ENCODE measurements around the gene LIPG. TPM values are rescaled to one million over a fixed set of nuclear protein-coding genes. Genes with fewer than 3 reads are reported as not detected.

LIPG gene
- total RNA-seq, 1 experiment from 2014 or later, result 92.0 TPM

DNA sequence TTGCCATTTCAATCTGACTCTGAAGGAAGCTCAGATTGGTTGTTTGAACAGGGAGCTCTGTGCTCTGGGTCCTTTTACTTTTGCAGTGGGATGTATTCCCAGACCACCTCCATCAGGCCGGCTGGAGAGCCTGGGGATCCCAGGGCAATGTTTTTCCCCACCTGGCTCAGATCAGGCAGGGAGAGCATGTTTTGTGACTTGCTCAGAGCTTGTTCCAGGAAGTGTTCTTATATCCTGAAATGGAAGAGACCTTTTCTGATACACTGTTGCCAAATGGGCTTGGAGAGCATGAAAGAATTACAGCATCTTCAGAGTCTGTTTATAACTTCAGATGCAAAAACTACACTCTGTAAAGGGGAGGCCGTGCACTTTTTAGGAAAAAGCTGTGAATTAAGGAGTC lies 56.0 kb downstream of the LIPG start:
- Histone ChIP-seq H3K4me3 (ENCODE audit: low read depth in 2 of 2, low read length in 2 of 2) (no peak overlapping the region), H3K36me3 (ENCODE audit: control insufficient read depth, insufficient read depth, low read length) (no peaks in the 10 kb centered on the region), H3K27me3 (ENCODE audit: control insufficient read depth, insufficient read depth, low read length) (no peaks in the 10 kb centered on the region), H3K27ac (ENCODE audit: low read length) (peak overlapping the region; percentile 17; the same call in 1 of the 2 replicates), H3K9me3 (ENCODE audit: control insufficient read depth, insufficient read depth, low read depth, low read length) (no peaks in the 10 kb centered on the region), H3K4me1 (ENCODE audit: control insufficient read depth, insufficient read depth, low read length) (peaks cover 6% of the 10 kb centered on the region)
- in situ Hi-C loops (cut with HindIII; ENCODE audit: low pct_unique_long_range_greater_than_20kb, low sequenced_read_pairs) (no loop called here), intact Hi-C loops (cut with micrococcal nuclease; ENCODE audit: unreplicated experiment) (no loop called here)
- DNase-seq (ENCODE audit: low read depth, low spot score) (no peak), ATAC-seq (no peak)
- POLR2A ChIA-PET, result no interaction called here
- no TSS peak for BruUV-seq (replicated peaks)
- TF ChIP-seq REST (IDR thresholded peaks at IDR 0.05; ENCODE audit: insufficient read depth in 1 of 2, low read depth in 2 of 2, low read length in 1 of 2) (no peak), TCF7L2 (IDR thresholded peaks at IDR 0.05; ENCODE audit: low read depth, low read length) (no peak), POLR2AphosphoS5 (IDR thresholded peaks at IDR 0.05; ENCODE audit: low read depth, low read length) (no peak), CTCF (IDR thresholded peaks at IDR 0.05) (no peak), SIN3A (IDR thresholded peaks at IDR 0.05; ENCODE audit: borderline replicate concordance, insufficient read depth, low read depth, low read length) (no peak)
- CTCF ChIA-PET, result no interaction called here

- DNase-seq (ENCODE audit: low read depth, low spot score) (no peak), ATAC-seq (no peak)
- intact Hi-C loops (cut with micrococcal nuclease; ENCODE audit: unreplicated experiment), result no loop called here
- Histone ChIP-seq H3K27ac (ENCODE audit: low read length) (no peak overlapping the region; the same call in 1 of the 2 replicates), H3K36me3 (ENCODE audit: control insufficient read depth, insufficient read depth, low read length) (no peaks in the 10 kb centered on the region), H3K4me1 (ENCODE audit: control insufficient read depth, insufficient read depth, low read length) (peaks cover 3% of the 10 kb centered on the region), H3K9me3 (ENCODE audit: control insufficient read depth, insufficient read depth, low read depth, low read length) (no peaks in the 10 kb centered on the region), H3K27me3 (ENCODE audit: control insufficient read depth, insufficient read depth, low read length) (no peaks in the 10 kb centered on the region), H3K4me3 (ENCODE audit: low read depth in 2 of 2, low read length in 2 of 2) (no peak overlapping the region)
- no TSS peak for BruUV-seq (replicated peaks)
- CTCF ChIA-PET, result interaction anchor here (0.8 kb wide), 1 partner anchor 21 kb away, joined by 12 read pairs; no protein-coding TSS in a partner anchor
- POLR2A ChIA-PET, result no interaction called here
- in situ Hi-C loops (cut with HindIII; ENCODE audit: low pct_unique_long_range_greater_than_20kb, low sequenced_read_pairs), result no loop called here
- TF ChIP-seq REST (IDR thresholded peaks at IDR 0.05; ENCODE audit: insufficient read depth in 1 of 2, low read depth in 2 of 2, low read length in 1 of 2) (no peak), POLR2AphosphoS5 (IDR thresholded peaks at IDR 0.05; ENCODE audit: low read depth, low read length) (no peak), TCF7L2 (IDR thresholded peaks at IDR 0.05; ENCODE audit: low read depth, low read length) (no peak), CTCF (IDR thresholded peaks at IDR 0.05) (no peak), SIN3A (IDR thresholded peaks at IDR 0.05; ENCODE audit: borderline replicate concordance, insufficient read depth, low read depth, low read length) (no peak)
Observed at GRCh38 chr18:49618742-49619681, 57.2 kb downstream of the LIPG start.
